BLaER1 (cell line): ENCODE measurements around the gene IER5L.
A peak's percentile ranks its signal among the peaks of the same experiment; 100 is the strongest.

Experiments used
- H3K27ac ChIP-seq: shearing (Covaris generic); formaldehyde crosslinking; 2 replicates; pipeline ENCODE4 v1.8.1; 2022
- H3K27me3 ChIP-seq: shearing (Covaris generic); formaldehyde crosslinking; 2 replicates; pipeline ENCODE4 v1.8.1; 2022
- H3K36me3 ChIP-seq: shearing (Covaris generic); formaldehyde crosslinking; 2 replicates; pipeline ENCODE4 v1.8.1; 2022
- H3K4me1 ChIP-seq: shearing (Covaris generic); formaldehyde crosslinking; 2 replicates; pipeline ENCODE4 v1.8.1; 2022
- H3K4me2 ChIP-seq: shearing (Covaris generic); formaldehyde crosslinking; 2 replicates; pipeline ENCODE4 v1.8.1; 2022
- H3K4me3 ChIP-seq: shearing (Covaris generic); formaldehyde crosslinking; 2 replicates; pipeline ENCODE4 v1.8.1; 2022
- H3K9ac ChIP-seq: shearing (Covaris generic); formaldehyde crosslinking; 2 replicates; pipeline ENCODE4 v1.8.1; 2022
- H3K9me3 ChIP-seq: shearing (Covaris generic); formaldehyde crosslinking; 2 replicates; pipeline ENCODE4 v1.8.1; 2022
- H4K20me1 ChIP-seq: shearing (Covaris generic); formaldehyde crosslinking; 2 replicates; pipeline ENCODE4 v1.8.1; 2022
- Cebpa-rat ChIP-seq: shearing (Covaris generic); IDR thresholded peaks from 2 replicates; pipeline ENCODE4 v1.8.1; 2022

IER5L gene

GRCh38 chr9:129141066-129142041 is 36.7 kb downstream of the IER5L start:
- peaks cover 76% of the 10 kb centered on the region for H3K4me1 ChIP-seq

GRCh38 chr9:129140397-129141065 is 37.5 kb downstream of the IER5L start:
- Histone ChIP-seq H3K9me3 (no peaks in the 10 kb centered on the region), H3K36me3 (peaks cover 57% of the 10 kb centered on the region), H4K20me1 (no peaks in the 10 kb centered on the region), H3K4me1 (peaks cover 68% of the 10 kb centered on the region), H3K27ac (peak overlapping the region; percentile 100), H3K9ac (peak overlapping the region; percentile 98), H3K27me3 (no peaks in the 10 kb centered on the region), H3K4me2 (peak overlapping the region; percentile 95), H3K4me3 (peak overlapping the region; percentile 56)
- no peak for TF ChIP-seq Cebpa-rat

More at GRCh38 chr9:129141066-129142041, 36.7 kb downstream of the IER5L start:
- peak overlapping the region; percentile 59 for H3K4me3 ChIP-seq
- H4K20me1 ChIP-seq, result no peaks in the 10 kb centered on the region
- peaks cover 56% of the 10 kb centered on the region for H3K36me3 ChIP-seq
- no peaks in the 10 kb centered on the region for H3K9me3 ChIP-seq
- peak overlapping the region; percentile 100 for H3K27ac ChIP-seq
- peak overlapping the region; percentile 98 for H3K9ac ChIP-seq
- no peaks in the 10 kb centered on the region for H3K27me3 ChIP-seq
- TF ChIP-seq Cebpa-rat, result no peak
- peak overlapping the region; percentile 95 for H3K4me2 ChIP-seq

GRCh38 chr9:129139993-129140396 is 38.1 kb downstream of the IER5L start:
- no peaks in the 10 kb centered on the region for H3K27me3 ChIP-seq
- peak overlapping the region; percentile 98 for H3K9ac ChIP-seq
- H3K27ac ChIP-seq, result peak overlapping the region; percentile 100
- H4K20me1 ChIP-seq, result no peaks in the 10 kb centered on the region
- peaks cover 59% of the 10 kb centered on the region for H3K36me3 ChIP-seq
- H3K9me3 ChIP-seq, result no peaks in the 10 kb centered on the region
- no peak for TF ChIP-seq Cebpa-rat
- peaks cover 63% of the 10 kb centered on the region for H3K4me1 ChIP-seq
- H3K4me3 ChIP-seq, result peak overlapping the region; percentile 56
- peak overlapping the region; percentile 95 for H3K4me2 ChIP-seq

- H3K9ac ChIP-seq, result peak overlapping the region; percentile 98
- H3K4me1 ChIP-seq, result peaks cover 57% of the 10 kb centered on the region
- H3K9me3 ChIP-seq, result no peaks in the 10 kb centered on the region
- no peak for TF ChIP-seq Cebpa-rat
- peaks cover 60% of the 10 kb centered on the region for H3K36me3 ChIP-seq
- no peaks in the 10 kb centered on the region for H3K27me3 ChIP-seq
- peak overlapping the region; percentile 100 for H3K27ac ChIP-seq
- H3K4me3 ChIP-seq, result peak overlapping the region; percentile 44
- no peaks in the 10 kb centered on the region for H4K20me1 ChIP-seq
- peak overlapping the region; percentile 95 for H3K4me2 ChIP-seq
Observed at GRCh38 chr9:129139233-129139992, 38.6 kb downstream of the IER5L start.

GRCh38 chr9:129138476-129139232 is 39.4 kb downstream of the IER5L start:
- Histone ChIP-seq H3K27me3 (no peaks in the 10 kb centered on the region), H3K9me3 (no peaks in the 10 kb centered on the region), H3K4me2 (peak overlapping the region; percentile 95), H4K20me1 (no peaks in the 10 kb centered on the region), H3K27ac (peak overlapping the region; percentile 58), H3K4me1 (peaks cover 49% of the 10 kb centered on the region), H3K9ac (peak overlapping the region; percentile 98; the same call in 1 of the 2 replicates), H3K36me3 (peaks cover 62% of the 10 kb centered on the region), H3K4me3 (no peak overlapping the region)
- TF ChIP-seq Cebpa-rat, result no peak

- no peak overlapping the region for H3K4me3 ChIP-seq
- H3K27ac ChIP-seq, result peak overlapping the region; percentile 1; the same call in 1 of the 2 replicates
- H3K9me3 ChIP-seq, result no peaks in the 10 kb centered on the region
- H3K27me3 ChIP-seq, result no peaks in the 10 kb centered on the region
- H3K9ac ChIP-seq, result no peak overlapping the region
- TF ChIP-seq Cebpa-rat, result no peak
- H3K4me1 ChIP-seq, result peaks cover 44% of the 10 kb centered on the region
- no peaks in the 10 kb centered on the region for H4K20me1 ChIP-seq
- peaks cover 65% of the 10 kb centered on the region for H3K36me3 ChIP-seq
- no peak overlapping the region for H3K4me2 ChIP-seq
Observed at GRCh38 chr9:129138144-129138462, 40.0 kb downstream of the IER5L start.

- 0 out of 2 replicates have a peak overlapping the region, but pooled peaks have one; percentile 10 for H3K9ac ChIP-seq
- H3K4me1 ChIP-seq, result peaks cover 38% of the 10 kb centered on the region
- no peak for TF ChIP-seq Cebpa-rat
- H3K4me2 ChIP-seq, result no peak overlapping the region
- H3K27me3 ChIP-seq, result no peaks in the 10 kb centered on the region
- H3K27ac ChIP-seq, result 0 out of 2 replicates have a peak overlapping the region, but pooled peaks have one; percentile 1
- no peaks in the 10 kb centered on the region for H4K20me1 ChIP-seq
- H3K36me3 ChIP-seq, result peaks cover 68% of the 10 kb centered on the region
- no peak overlapping the region for H3K4me3 ChIP-seq
- H3K9me3 ChIP-seq, result no peaks in the 10 kb centered on the region
Observed at GRCh38 chr9:129137292-129138143, 40.5 kb downstream of the IER5L start.

GRCh38 chr9:129136446-129137035 is 41.5 kb downstream of the IER5L start:
- Histone ChIP-seq H3K27me3 (no peaks in the 10 kb centered on the region), H3K36me3 (peaks cover 73% of the 10 kb centered on the region), H3K9ac (peak overlapping the region; percentile 15), H3K4me2 (no peak overlapping the region), H4K20me1 (no peaks in the 10 kb centered on the region), H3K4me3 (no peak overlapping the region), H3K4me1 (peaks cover 33% of the 10 kb centered on the region), H3K27ac (no peak overlapping the region), H3K9me3 (no peaks in the 10 kb centered on the region)
- no peak for TF ChIP-seq Cebpa-rat
